ENCODE measurements around the gene OR8G5.

Gene OR8G5

DNA sequence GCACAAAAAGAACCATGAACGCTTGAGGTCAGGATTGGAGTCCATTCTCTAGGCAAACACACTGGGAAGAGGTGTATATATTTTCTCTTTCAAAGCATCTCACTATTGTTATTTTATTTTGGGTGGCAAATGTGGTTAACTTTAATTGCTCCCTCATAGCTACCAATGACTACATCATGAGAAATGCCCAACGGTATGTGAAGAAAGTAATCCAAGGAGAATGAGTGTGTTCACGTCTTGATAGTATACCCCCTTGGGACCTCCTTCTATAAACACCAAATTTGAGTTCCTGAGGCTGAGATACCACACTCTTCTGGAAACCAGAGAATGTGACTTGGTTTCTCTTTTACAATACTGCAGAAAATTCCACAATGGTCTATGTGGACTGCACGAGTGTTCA is 41.7 kb downstream of the OR8G5 start:
- DNase-seq, result no peak
- no peak overlapping the region for H3K4me3 ChIP-seq (ENCODE audit: low read depth, low read length)
- H3K4me1 ChIP-seq, result no peaks in the 10 kb centered on the region
- H3K9me3 ChIP-seq, result no peaks in the 10 kb centered on the region
- TF ChIP-seq, protein P1, sequence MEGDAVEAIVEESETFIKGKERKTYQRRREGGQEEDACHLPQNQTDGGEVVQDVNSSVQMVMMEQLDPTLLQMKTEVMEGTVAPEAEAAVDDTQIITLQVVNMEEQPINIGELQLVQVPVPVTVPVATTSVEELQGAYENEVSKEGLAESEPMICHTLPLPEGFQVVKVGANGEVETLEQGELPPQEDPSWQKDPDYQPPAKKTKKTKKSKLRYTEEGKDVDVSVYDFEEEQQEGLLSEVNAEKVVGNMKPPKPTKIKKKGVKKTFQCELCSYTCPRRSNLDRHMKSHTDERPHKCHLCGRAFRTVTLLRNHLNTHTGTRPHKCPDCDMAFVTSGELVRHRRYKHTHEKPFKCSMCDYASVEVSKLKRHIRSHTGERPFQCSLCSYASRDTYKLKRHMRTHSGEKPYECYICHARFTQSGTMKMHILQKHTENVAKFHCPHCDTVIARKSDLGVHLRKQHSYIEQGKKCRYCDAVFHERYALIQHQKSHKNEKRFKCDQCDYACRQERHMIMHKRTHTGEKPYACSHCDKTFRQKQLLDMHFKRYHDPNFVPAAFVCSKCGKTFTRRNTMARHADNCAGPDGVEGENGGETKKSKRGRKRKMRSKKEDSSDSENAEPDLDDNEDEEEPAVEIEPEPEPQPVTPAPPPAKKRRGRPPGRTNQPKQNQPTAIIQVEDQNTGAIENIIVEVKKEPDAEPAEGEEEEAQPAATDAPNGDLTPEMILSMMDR (IDR thresholded peaks at IDR 0.05; ENCODE audit: low read depth, low read length), result no peak
- no peaks in the 10 kb centered on the region; the same call in 1 of the 2 replicates for H3K27me3 ChIP-seq
- H3K36me3 ChIP-seq, result no peaks in the 10 kb centered on the region

DNA sequence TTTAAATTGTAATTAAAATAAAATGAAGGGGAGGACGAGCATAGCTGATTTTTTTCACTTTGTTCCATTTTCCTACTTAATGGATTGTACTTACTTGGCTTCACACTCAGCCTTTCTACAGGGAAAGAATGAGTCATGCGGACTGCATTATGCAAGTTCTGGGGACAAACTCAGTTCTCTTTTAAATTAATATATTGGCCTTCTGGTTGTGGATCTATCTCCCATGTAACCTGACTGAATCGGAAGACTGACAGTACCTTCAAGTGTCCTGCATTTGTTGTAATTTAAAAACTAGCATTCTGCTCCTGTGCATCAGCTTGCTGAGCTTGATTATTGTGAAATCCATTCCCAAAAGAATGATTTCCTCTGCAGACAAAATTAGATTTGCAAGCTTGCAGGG is 45.4 kb downstream of the OR8G5 start:
- Histone ChIP-seq H3K36me3 (no peaks in the 10 kb centered on the region), H3K4me3 (ENCODE audit: low read depth, low read length) (no peak overlapping the region), H3K27me3 (no peaks in the 10 kb centered on the region), H3K4me1 (no peaks in the 10 kb centered on the region), H3K9me3 (no peaks in the 10 kb centered on the region)
- TF ChIP-seq, protein P1 (IDR thresholded peaks at IDR 0.05; ENCODE audit: low read depth, low read length), result no peak
- DNase-seq, result no peak

DNA sequence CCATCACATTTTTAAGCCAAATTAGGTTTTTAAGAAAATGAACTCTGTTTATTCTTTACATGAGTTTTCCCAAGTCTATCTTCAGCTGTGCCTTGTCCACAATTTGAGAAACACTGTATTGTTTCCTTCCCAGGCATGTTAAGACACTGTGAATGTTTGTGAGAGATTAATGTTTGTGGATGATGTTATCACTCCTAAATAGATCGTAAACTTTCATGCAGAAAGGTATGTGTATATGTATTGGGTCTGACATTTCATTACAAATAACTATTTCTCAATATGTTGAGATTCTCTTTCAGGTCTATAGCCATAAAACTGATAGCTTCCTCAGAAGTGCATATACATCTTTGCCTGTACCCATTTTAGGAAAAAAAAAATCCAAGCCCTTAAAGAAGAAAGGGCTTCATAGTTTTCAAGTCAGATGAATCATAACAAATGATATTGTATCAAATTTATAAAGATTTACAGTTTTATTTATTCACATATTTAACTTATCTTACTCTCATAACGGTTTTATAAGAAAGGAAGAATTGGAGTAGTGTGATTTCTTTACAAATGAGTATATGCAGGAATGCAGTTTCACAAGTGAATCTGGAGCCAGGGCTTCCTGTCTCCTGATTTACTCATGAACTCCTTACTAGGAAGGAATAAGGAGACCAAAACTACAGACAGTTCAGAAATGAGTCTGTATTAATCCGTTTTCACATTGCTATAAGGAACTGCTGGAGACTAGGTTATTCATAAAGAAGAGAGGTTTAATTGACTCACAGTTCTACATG is 46.4 kb downstream of the OR8G5 start:
- TF ChIP-seq, protein P1 (IDR thresholded peaks at IDR 0.05; ENCODE audit: low read depth, low read length), result no peak

GRCh38 chr11:124307093-124307492 is 50.9 kb downstream of the OR8G5 start:
- DNase-seq, result no peak
- no peak overlapping the region for H3K4me3 ChIP-seq (ENCODE audit: low read depth, low read length)
- no peaks in the 10 kb centered on the region for H3K9me3 ChIP-seq
- no peaks in the 10 kb centered on the region for H3K4me1 ChIP-seq
- TF ChIP-seq, protein P1 (IDR thresholded peaks at IDR 0.05; ENCODE audit: low read depth, low read length), result no peak
- H3K27me3 ChIP-seq, result no peaks in the 10 kb centered on the region
- no peaks in the 10 kb centered on the region for H3K36me3 ChIP-seq

More for the DNA sequence above, 46.4 kb downstream of the OR8G5 start:
- Histone ChIP-seq H3K36me3 (no peaks in the 10 kb centered on the region), H3K4me3 (ENCODE audit: low read depth, low read length) (no peak overlapping the region), H3K9me3 (no peaks in the 10 kb centered on the region), H3K4me1 (no peaks in the 10 kb centered on the region), H3K27me3 (no peaks in the 10 kb centered on the region)
- DNase-seq, result no peak

- Histone ChIP-seq H3K27me3 (peaks cover 4% of the 10 kb centered on the region; the same call in 1 of the 2 replicates), H3K36me3 (no peaks in the 10 kb centered on the region), H3K9me3 (no peaks in the 10 kb centered on the region), H3K4me1 (no peaks in the 10 kb centered on the region), H3K4me3 (ENCODE audit: low read depth, low read length) (no peak overlapping the region)
- TF ChIP-seq, protein P1 (IDR thresholded peaks at IDR 0.05; ENCODE audit: low read depth, low read length), result no peak
- no peak for DNase-seq
Observed at GRCh38 chr11:124310721-124311120, 54.5 kb downstream of the OR8G5 start.

DNA sequence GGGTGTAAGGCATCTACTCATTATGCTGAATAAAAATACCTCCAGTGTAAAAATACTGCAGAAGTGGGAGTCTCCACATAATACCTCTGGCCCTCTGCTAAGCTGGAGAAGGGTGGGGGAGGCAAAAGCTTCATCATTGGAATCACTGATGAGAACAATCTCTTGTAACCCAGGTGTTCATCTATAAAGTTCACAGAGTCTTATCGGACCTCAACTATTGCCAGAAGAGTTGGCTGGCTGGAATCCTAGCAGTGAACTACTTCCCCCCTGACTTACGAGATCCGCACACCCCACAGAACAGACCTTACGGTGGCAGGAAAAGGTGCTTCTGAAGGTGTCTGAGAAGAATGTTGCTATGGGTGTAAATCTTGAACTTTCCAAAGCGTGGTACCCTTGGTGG is 55.1 kb downstream of the OR8G5 start:
- TF ChIP-seq, protein P1 (IDR thresholded peaks at IDR 0.05; ENCODE audit: low read depth, low read length), result no peak
- H3K9me3 ChIP-seq, result no peaks in the 10 kb centered on the region

More for the DNA sequence above, 55.1 kb downstream of the OR8G5 start:
- H3K4me1 ChIP-seq, result no peaks in the 10 kb centered on the region
- H3K27me3 ChIP-seq, result peaks cover 4% of the 10 kb centered on the region; the same call in 1 of the 2 replicates
- H3K4me3 ChIP-seq (ENCODE audit: low read depth, low read length), result no peak overlapping the region
- no peak for DNase-seq
- H3K36me3 ChIP-seq, result no peaks in the 10 kb centered on the region

All from BE2C (cell line).